Measurements from ENCODE around the gene IL17RA. TPM values are rescaled to one million over a fixed set of nuclear protein-coding genes. Genes with fewer than 3 reads are reported as not detected.

IL17RA gene
- total RNA-seq, 1 donor: 6.2 TPM

- Histone ChIP-seq H3K79me2 (ENCODE audit: insufficient read depth, low read length) (no peaks in the 10 kb centered on the region), H3K36me3 (ENCODE audit: insufficient read depth, low read length) (no peaks in the 10 kb centered on the region), H3K9me3 (ENCODE audit: low read depth, low read length) (no peaks in the 10 kb centered on the region), H3K4me3 (ENCODE audit: insufficient read depth, low read length) (no peak overlapping the region), H2AFZ (ENCODE audit: low read length) (no peak overlapping the region), H3K4me2 (ENCODE audit: insufficient read depth, low read length) (no peak overlapping the region), H3K27me3 (ENCODE audit: insufficient read depth, low read length) (no peaks in the 10 kb centered on the region), H3K4me1 (ENCODE audit: insufficient read depth, low read length) (no peaks in the 10 kb centered on the region), H3K27ac (ENCODE audit: low read depth, low read length) (no peak overlapping the region), H4K20me1 (ENCODE audit: insufficient read depth, low read length) (peaks cover 3% of the 10 kb centered on the region)
- TF ChIP-seq CTCF (IDR thresholded peaks at IDR 0.05; ENCODE audit: extremely low read depth, low read depth, low read length): no peak
- no peak for DNase-seq (ENCODE audit: insufficient read length, low spot score, missing footprints)
These were observed 53.7 kb downstream of the IL17RA start for GRCh38 chr22:17138513-17138912.

DNA sequence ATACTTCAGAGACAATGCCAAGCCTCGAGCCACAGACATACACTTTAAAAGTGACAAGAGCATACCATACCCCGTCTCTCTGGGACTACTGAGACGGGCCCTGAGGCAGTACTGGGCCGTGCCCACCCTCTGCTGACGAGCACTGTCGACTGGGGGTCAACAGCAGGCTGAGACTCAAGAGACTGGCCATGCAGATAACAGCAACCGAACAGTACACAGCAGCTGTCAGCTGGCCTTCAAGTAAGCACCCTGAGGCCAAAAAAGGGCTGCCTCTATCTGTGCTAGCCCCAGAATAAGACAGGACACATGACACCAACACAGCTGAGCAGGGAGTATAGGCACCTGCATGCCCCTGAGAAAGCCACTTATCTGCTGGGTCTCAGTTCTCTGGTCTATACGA is 55.2 kb downstream of the IL17RA start:
- H3K27ac ChIP-seq (ENCODE audit: low read depth, low read length): no peak overlapping the region
- no peak for TF ChIP-seq CTCF (IDR thresholded peaks at IDR 0.05; ENCODE audit: extremely low read depth, low read depth, low read length)
- H3K4me3 ChIP-seq (ENCODE audit: insufficient read depth, low read length): no peak overlapping the region
- H3K79me2 ChIP-seq (ENCODE audit: insufficient read depth, low read length): no peaks in the 10 kb centered on the region
- no peaks in the 10 kb centered on the region for H3K9me3 ChIP-seq (ENCODE audit: low read depth, low read length)
- no peaks in the 10 kb centered on the region for H3K27me3 ChIP-seq (ENCODE audit: insufficient read depth, low read length)
- no peaks in the 10 kb centered on the region for H4K20me1 ChIP-seq (ENCODE audit: insufficient read depth, low read length)
- no peaks in the 10 kb centered on the region for H3K36me3 ChIP-seq (ENCODE audit: insufficient read depth, low read length)
- no peak overlapping the region for H3K4me2 ChIP-seq (ENCODE audit: insufficient read depth, low read length)
- no peak overlapping the region for H2AFZ ChIP-seq (ENCODE audit: low read length)
- H3K4me1 ChIP-seq (ENCODE audit: insufficient read depth, low read length): no peaks in the 10 kb centered on the region
- DNase-seq (ENCODE audit: insufficient read length, low spot score, missing footprints): no peak

DNA sequence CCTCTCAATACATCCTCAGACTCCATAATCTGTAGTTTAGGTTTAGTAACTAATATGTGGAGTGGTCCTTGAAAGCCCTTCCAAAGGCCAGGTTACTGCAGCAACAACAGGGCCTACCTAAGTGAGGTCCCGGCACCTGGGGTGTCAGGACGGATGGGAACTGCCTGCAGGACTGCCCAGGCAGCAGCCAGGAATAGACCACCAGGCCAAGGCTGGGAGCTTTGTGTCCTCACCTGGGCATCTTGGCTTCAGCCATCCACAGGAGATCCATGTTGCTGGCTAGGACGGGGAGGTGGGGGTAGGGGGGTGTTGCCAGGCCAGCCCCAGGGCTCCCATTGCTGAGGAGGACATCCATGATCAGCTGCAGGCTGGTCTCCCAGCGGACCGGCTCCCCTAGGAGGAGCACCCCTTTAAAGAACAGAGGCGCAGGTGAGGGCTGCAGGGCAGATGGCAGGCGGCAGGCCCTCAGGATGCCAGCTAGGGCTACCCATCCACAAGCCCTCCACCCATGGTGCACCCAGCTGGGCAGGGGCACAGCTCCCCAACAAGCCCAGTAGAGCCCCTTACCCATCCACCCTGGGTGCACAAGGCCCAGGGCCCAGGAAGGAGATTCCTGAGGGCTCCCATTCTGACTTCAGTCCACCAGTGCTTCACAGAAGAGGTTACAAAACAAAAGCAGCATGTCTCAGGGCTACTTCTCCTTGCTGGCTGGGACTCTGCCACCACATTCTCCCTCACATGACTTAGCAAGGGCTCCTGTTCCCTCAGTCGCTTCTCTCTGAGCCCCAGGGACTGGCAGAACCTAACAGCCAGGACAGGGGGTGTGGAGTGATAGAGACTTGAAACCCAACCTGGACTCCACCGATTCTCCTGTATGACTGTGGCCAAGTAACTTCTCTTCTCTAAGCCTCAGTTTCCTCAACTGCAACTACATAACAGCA is 56.3 kb downstream of the IL17RA start:
- Histone ChIP-seq H3K27me3 (ENCODE audit: insufficient read depth, low read length) (no peaks in the 10 kb centered on the region), H3K9me3 (ENCODE audit: low read depth, low read length) (no peaks in the 10 kb centered on the region)
- TF ChIP-seq CTCF (IDR thresholded peaks at IDR 0.05; ENCODE audit: extremely low read depth, low read depth, low read length): no peak

DNA sequence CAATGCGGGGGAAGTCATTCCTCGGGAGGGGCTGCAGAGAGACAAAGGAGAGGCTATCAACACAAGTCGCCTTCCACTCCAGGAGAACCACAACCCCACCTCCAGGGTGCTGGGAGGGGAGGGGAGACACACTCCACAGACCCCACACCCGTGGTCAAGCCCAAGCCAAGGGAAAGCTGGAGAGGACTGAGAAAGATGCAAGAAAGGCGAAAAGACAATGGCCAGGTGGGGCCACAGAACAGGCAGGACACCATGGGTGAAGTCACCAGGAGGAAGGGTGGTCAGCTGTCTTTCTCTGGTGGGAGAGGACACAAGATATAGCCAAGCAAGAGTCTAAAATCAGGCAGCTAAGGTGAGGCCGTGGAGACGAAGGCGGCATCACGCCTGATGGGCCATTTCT is 58.3 kb downstream of the IL17RA start:
- no peak for TF ChIP-seq CTCF (IDR thresholded peaks at IDR 0.05; ENCODE audit: extremely low read depth, low read depth, low read length)
- Histone ChIP-seq H3K79me2 (ENCODE audit: insufficient read depth, low read length) (no peaks in the 10 kb centered on the region), H3K9me3 (ENCODE audit: low read depth, low read length) (no peaks in the 10 kb centered on the region), H3K27ac (ENCODE audit: low read depth, low read length) (no peak overlapping the region), H2AFZ (ENCODE audit: low read length) (no peak overlapping the region), H4K20me1 (ENCODE audit: insufficient read depth, low read length) (no peaks in the 10 kb centered on the region), H3K4me1 (ENCODE audit: insufficient read depth, low read length) (no peaks in the 10 kb centered on the region), H3K4me3 (ENCODE audit: insufficient read depth, low read length) (no peak overlapping the region), H3K36me3 (ENCODE audit: insufficient read depth, low read length) (no peaks in the 10 kb centered on the region), H3K27me3 (ENCODE audit: insufficient read depth, low read length) (no peaks in the 10 kb centered on the region), H3K4me2 (ENCODE audit: insufficient read depth, low read length) (no peak overlapping the region)
- DNase-seq (ENCODE audit: insufficient read length, low spot score, missing footprints): no peak

More for the DNA sequence above, 56.3 kb downstream of the IL17RA start:
- no peaks in the 10 kb centered on the region for H3K79me2 ChIP-seq (ENCODE audit: insufficient read depth, low read length)
- H4K20me1 ChIP-seq (ENCODE audit: insufficient read depth, low read length): no peaks in the 10 kb centered on the region
- no peak overlapping the region for H3K4me3 ChIP-seq (ENCODE audit: insufficient read depth, low read length)
- H3K4me2 ChIP-seq (ENCODE audit: insufficient read depth, low read length): no peak overlapping the region
- no peak overlapping the region for H2AFZ ChIP-seq (ENCODE audit: low read length)
- H3K36me3 ChIP-seq (ENCODE audit: insufficient read depth, low read length): no peaks in the 10 kb centered on the region
- no peaks in the 10 kb centered on the region for H3K4me1 ChIP-seq (ENCODE audit: insufficient read depth, low read length)
- no peak for DNase-seq (ENCODE audit: insufficient read length, low spot score, missing footprints)
- no peak overlapping the region for H3K27ac ChIP-seq (ENCODE audit: low read depth, low read length)

Data from osteoblast (primary cell).